ENCODE measurements around the gene CYCS.

DNA sequence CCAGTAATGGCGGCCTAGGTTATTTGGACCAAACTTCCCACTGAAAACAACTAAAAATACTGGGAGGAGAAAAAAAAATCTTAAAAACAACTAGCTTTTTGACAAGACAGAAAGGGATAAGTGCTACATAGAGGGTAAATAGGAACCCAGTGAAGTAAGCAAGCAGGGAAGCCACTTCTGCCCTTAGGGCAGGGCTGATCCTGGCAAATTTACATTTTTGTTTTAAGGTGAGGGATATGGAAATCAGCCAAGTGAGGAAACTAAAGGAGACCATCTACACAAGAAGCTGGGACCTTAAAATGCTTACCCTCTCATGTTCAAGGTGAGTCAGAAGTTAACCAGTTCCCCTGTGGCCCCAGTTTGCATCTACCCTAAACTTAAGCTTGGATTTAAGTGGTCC is 46.5 kb upstream of the CYCS start:
- TF ChIP-seq, protein P1, sequence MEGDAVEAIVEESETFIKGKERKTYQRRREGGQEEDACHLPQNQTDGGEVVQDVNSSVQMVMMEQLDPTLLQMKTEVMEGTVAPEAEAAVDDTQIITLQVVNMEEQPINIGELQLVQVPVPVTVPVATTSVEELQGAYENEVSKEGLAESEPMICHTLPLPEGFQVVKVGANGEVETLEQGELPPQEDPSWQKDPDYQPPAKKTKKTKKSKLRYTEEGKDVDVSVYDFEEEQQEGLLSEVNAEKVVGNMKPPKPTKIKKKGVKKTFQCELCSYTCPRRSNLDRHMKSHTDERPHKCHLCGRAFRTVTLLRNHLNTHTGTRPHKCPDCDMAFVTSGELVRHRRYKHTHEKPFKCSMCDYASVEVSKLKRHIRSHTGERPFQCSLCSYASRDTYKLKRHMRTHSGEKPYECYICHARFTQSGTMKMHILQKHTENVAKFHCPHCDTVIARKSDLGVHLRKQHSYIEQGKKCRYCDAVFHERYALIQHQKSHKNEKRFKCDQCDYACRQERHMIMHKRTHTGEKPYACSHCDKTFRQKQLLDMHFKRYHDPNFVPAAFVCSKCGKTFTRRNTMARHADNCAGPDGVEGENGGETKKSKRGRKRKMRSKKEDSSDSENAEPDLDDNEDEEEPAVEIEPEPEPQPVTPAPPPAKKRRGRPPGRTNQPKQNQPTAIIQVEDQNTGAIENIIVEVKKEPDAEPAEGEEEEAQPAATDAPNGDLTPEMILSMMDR (conservative IDR thresholded peaks at IDR 0.05; ENCODE audit: low read length): no peak
- no peak for TF ChIP-seq EZH2phosphoT487 (IDR thresholded peaks at IDR 0.05; ENCODE audit: borderline replicate concordance, low read depth, low read length)
